HG02763 (cell line): ENCODE data around the gene MCM9.

ENCODE experiments used
- ATAC-seq: cut with Tn5 transposase; IDR thresholded peaks from one replicate; pipeline ENCODE4 v1.9.1; 2021; ENCODE audit warnings: mild to moderate bottlenecking, moderate library complexity; ENCODE audit not compliant: unreplicated experiment

Gene MCM9

DNA sequence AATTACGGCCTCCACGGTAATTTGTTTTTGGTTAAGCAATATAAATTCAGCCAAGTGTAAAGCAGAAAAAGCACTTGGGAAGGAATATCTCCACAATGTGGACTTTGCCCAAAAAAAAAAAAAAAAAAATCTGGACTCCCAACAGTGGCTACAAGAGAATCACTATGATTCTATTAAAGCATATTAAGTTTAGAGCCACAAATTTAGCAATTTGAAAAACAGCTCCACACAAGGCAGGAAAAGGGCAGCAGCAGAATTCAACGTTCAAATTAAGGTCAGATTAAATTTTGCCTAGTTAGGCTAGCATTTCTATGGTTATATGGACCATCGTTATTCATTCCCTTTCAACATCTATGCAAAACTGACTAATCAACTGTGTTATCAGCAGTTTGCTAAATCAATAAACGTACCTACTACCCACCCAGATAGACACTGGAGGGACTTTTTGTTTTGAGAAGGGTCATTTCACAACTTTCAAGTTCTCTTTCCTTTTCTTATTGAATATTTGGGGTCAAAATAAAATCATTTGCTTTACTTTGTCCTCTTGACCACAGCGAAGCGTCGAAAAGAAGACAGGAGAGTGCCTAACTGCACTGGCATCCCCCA is 1.0 kb downstream of the MCM9 start:
- ATAC-seq: peak; percentile 0

DNA sequence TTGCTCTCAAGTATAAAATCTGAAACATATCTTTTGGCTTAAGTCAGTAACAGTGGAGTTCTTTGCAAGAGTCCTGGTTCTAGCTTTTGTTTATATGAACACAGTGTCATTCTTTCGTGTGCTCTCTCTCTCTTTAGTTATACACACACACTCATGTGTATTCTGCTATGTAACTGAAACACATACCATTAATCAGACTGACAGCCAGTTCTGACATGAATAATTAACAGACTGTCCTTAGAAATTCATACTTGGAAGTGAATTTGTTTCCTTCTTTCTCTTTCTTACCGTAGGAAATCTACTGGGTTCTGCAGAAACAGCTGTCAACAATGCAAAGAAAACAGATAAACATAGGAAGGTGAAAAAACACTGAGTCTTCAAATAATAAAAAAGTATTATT is 2.5 kb downstream of the MCM9 start:
- no peak for ATAC-seq

DNA sequence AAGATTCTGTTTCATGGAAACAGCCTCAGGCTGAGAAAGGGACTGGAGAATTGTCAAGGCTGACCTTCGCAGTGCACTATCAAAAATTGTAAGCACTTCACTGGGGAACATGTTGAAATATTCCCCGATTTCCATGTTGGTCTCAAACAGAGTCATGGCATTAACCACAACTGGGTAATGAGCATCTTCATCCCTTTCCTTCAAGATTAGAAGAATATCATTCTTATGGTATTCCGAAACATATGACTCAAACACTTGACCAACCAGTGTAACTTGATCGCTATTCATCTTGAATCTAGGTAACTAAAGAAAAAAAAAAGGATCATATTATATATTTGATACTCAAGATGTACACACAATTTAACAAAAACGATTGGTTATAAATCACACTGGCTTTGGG is 3.5 kb downstream of the MCM9 start:
- ATAC-seq: no peak

DNA sequence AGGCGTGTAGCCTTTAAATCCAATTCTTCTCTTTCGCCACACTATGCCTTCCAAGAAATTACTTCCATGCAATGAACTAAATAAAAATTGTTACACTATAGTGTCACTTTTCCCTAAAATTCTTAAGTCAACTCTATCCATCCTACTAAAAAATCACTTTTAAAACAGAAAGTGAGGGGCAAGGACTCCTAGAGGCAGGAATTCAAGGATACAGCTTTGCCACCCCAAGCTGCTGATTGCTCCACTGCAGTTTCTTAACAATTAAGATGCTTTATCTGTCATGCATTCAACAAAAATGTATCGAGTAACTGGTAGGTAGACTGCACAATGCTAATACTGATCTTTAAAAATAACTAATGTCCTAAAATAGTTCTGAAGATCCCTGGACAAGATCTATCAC is 4.3 kb downstream of the MCM9 start:
- ATAC-seq: no peak

DNA sequence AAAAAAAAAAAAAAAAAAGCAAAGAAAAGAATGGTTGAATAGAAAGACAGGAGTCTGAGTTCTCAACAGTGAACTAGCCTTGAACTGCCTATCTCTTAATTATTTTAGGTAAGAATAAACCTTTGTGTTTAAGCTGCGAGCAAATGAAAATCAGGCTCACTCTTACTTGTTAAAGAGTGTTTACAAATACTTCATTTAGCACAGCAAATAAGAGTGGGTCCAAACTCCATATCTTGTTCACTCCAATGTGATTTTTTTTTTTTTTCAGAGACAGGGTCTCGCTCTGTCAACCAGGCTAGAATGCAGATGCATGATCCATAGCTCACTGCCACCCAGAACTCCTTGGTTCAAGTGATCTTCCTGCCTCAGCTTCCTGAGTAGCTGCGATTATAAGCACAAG is 11.9 kb downstream of the MCM9 start:
- ATAC-seq: no peak

DNA sequence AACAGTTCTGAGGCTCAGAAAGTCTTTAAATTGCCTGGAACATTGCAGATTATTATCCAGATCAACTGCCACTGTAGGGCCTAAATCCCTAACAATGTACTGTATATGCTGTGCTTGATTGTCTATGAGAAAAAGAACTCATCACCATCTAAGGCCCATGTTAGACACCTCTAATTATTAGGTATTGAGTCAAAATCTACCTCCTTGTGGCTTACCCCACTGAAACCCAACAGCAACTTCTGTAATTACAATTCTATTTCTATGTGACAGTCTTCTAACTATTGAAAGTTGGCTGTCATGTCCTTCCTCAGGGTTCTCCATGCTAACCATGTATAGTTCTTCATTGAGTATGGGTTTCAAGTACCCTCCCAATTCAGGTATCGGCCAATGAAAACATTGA is 13.9 kb downstream of the MCM9 start:
- no peak for ATAC-seq

DNA sequence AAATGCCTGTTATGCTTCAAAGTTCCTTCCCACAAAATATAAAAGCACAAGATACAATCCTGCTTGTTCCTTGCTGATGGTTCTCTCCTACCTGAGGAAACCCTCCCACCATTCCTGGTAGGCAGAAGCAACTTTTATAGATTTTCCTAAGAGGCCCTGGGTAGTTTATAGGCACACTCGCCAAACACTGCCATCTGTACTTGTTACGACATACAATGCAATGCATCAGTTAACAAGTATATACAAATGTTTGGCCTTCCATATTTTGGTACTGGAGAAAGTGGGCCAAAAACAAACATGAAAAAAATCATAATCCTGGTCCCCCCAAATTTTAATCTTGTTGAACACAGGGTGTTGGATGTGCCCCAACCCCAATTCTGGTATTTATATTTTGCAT is 16.6 kb downstream of the MCM9 start:
- no peak for ATAC-seq

DNA sequence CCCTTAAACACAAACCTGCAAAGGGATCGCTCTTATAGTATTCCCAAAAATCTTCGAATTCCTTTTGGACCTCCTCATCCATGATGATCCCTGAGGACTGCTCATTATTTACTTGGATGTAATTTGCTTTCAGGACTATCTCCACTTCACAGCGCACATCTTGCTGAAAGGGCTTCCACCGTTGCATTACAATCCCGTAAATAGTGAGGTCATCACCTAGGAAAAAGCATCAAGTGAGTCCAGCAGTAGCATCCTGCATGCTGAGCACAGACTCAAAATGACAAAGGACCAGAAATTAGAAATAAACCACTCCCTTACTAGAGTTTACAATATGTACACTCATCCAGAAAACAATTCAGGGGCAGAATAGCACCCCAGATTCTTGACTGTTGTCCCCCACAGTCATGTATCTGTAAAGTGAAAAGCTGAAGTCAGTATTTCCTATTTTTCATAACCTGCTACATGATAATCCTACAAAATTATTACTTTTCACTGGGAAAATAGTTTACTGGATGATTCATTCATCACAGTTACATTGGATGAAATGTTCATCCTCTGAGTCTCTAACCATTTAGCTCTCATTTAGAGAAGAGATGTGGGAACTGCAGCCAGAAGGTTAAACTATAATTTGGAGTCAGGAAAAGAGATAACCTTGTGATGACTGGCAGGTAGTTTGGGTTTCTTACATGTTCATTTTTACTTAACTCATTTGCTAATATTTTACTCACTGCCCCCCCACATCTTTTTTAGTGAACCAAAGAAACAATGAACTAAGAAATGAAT is 17.2 kb downstream of the MCM9 start:
- no peak for ATAC-seq

DNA sequence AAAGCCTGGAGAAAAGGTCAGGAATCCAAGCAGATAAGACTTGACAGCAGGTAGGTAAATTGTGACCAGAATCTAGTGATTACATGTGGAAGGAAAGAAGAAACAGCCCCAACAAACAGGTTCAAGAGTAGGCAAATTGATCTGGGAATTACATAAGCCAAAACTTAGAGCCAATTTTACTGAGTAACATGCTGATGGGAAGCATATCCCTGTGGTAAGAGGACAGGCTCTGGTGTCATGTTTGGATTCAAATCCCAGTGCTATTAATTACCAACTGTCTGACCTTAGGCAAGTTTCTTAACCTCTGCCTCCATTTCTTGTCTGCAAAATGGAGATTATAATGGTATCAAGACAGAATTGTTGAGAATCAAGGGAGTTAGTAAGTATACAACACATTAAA is 20.4 kb downstream of the MCM9 start:
- ATAC-seq: no peak

DNA sequence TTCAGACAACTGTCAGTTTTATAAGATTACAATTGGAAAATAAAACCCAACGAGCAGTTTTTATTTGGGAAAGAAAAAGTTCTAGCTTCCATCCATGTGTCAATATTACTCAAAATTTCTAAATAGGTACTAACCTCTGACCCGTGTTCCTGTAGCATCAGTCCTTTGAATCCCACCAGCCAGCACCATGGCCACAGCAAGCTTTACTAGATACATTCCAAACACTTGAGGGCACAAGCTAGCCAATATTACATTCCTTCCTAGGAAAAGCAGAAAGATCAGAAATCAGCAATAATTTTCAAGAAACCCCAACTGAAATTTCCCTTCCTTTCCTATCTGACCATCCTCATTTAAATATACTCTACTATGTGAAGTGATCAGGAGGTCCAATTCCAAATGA is 21.8 kb downstream of the MCM9 start:
- ATAC-seq: no peak

DNA sequence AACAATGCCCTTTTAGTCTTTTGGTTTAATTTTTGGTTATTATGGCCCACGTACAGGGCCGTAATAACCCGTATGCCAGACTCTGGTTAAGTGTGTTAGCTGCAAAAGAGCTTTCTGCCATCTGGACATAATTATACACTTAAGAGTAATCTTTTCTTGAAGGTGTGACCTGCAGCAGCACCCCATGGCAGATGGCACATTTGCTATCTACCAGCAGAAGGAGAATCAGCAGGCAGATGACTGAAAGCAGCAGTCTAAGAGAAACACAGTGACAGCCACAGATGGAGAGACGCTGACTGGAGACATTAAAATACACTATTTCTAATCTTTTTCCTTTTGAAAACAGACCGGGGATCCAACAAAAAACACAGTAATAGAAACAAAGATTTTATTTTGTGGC is 22.3 kb downstream of the MCM9 start:
- no peak for ATAC-seq

DNA sequence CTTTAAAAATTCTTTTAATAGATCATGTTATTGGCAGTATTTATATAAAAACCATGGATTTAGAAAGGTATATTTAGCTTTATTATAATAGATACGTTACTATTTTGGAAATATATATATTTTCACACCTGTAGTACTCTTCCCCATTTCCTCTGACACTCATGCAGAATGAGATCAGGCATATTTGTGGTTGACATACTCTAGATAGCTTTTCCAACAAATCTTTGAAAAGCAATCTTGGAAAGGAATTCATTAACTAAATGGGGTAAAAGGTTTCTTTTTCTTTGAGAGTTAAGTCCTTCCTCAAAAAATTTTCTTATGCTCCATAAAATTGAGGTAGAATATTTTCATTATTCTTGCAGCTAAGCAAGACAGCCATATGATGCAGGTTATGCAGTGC is 26.5 kb downstream of the MCM9 start:
- no peak for ATAC-seq

DNA sequence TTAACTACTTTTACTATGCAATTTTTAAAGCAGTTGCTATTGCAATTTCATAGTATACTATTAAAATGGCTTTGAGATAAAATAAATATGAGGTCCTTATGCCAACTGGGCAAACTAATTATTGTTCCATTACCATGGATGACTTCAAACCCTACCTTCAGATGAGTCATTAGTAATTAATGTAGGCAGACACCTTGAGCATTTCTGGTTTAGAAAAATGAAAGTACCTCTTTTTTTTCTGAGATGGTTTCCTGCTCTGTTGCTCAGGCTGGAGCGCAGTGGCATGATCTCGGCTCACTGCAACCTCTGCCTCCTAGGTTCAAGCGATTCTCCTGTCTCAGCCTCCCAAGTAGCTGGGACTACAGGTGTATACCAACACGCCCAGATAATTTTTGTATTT is 29.1 kb downstream of the MCM9 start:
- no peak for ATAC-seq

DNA sequence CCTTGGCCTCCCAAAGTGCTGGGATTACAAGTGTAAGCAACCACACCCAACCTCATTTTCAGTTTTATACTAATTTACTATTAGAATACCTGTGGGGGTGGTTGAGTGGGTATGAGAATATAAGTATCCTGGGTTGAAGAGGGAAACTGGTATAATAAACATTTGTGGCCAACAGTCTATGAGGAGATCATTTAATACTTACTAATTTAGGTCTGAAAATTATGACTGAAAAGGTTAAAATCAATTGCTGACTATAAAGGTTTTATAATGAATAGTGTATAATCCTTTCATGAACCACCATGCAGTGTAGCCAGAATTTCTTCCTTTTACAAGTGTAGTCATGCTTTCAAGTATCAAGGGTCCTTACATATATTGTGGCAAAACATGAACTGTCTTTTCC is 29.9 kb downstream of the MCM9 start:
- ATAC-seq: no peak

DNA sequence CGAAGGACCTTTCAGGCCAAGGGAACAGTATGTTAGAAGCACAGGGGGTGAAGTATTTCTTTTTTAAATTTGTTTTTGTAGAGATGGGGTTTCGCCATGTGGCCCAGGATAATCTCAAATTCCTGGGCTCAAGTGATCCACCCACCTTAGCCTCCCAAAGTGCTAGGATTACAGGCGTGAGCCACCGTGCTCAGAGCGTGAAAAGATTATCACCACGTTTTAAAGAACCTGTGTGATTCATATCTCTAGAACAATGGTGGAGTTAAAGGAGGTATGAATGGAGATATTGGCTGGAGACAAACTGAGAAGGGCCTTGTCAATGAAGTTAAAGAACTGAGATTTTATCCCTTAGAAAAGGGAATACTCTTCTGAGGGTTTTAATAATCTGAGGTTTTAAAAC is 31.3 kb downstream of the MCM9 start:
- no peak for ATAC-seq

DNA sequence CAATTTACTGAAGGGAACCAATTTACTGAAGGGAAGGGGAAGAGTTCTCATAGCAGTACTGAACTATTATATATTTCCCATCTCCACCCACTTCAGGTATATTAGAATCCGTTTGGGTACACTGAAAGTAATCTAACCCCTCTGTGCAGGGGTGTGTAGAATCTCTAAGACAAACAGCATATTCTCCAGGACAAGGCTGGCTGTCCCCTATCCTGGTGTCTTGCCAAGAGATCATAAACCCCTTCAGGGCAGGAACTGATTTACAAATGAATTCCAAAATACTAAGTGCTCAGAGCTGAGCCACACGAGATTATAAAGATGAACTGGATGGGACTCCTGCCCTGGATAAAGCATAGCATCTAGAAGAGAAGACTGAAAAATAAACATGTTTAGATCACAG is 31.8 kb downstream of the MCM9 start:
- ATAC-seq: no peak

DNA sequence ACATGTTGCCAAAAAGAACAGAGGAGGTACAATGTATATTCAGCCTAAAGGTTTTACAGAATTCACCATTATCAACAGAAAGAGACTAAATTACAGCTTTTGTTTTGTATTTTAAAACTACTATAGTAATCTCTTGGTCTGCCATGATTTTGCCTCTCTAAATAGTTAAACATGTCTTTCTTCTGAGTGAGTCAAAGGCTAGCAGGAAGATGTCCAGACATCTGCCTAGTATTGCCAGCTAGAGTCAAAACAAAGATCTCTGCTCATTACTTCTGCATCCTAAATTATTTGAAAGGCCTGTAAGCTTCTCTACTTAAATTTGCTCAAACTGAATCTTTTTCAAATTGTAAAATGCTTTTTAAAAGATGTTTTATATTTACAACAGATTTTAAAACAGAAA is 32.2 kb downstream of the MCM9 start:
- no peak for ATAC-seq

DNA sequence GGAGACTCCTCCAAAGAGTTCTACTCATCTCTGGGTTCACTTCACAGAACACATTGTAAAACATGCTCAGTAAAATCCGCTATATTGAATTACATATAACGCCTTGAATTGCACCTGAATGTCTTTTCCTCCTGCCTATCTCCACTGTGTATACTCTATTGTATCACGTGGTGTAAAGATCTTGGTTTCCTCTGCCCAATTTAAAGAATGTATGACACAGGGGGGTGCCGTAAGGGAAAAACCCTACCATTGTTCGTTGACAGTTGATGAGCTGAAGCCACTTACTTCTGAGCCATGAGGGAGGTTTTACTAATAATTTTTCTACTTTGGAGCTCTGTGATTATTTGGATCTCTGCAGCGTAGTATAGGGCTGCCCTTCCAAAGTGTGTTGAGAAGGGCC is 35.0 kb downstream of the MCM9 start:
- ATAC-seq: no peak

DNA sequence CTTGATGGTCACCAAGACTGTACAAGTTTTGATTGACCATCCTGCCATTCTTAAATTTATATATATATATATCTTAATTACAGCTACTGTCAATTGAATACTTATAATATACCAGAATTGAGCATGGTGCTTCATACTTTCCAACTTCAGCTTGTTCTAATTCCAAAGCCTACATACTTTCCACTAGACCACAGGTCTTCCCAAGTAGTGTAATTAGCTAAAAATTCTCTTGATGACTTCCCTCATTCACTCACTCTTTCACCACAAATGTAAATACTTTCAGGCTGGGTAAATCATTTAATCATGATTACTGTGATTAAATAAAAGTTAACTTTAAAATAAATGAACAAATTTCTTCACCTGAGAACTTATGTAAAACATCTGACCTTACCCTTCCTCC is 37.6 kb downstream of the MCM9 start:
- ATAC-seq: no peak

DNA sequence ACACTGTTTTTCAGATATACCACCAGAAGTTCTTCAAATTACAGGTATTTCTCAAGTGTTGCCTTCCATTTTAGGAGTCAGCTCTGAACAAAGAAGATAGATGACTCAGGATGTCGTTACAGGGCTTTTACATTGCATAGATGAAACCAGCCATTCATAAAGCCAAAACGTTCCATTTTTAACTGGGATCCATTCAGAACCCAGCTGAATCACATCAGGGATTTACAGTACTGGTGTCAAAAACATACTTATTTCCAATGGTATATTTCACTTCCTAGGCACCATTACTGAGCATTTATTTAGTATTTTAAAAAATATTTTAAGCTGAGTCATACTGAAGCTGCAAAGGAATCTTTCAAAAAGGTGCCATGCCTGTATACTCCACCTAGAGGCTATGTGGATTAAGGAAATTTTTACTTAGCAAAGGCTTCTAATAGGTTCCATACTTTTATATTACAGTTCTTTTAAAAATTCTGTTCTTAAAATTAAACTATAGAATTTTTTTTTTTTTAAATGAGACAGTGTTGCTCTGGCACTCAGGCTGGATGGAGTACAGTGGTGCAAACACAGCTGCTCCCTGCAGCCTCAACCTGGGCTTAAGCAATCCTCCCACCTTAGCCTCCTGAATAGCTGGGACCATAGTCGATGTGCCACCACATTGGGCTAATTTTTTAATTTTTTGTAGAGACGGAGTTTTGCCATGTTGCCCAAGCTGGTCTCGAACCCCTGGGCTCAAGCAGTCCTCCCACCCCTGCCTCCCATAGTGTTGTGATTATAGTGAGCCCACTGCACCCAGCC is 38.4 kb downstream of the MCM9 start:
- ATAC-seq: no peak

DNA sequence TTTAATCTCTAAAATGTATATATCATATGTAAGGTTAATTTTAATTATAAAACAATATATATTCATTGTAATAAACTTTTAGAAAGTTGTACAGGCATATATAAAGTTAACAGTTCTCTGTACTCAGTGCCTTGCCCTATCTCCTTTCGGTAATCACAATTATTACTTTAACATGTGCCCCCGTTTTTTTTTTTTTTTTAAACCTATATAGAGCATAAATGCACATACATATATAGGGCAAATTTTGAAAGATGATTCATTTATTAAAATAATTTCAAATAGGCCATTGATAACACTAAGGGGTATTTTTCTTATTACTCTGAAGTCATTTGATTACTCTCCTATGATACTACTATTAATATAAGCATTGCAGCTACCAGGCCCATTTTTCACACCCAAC is 39.1 kb downstream of the MCM9 start:
- no peak for ATAC-seq

DNA sequence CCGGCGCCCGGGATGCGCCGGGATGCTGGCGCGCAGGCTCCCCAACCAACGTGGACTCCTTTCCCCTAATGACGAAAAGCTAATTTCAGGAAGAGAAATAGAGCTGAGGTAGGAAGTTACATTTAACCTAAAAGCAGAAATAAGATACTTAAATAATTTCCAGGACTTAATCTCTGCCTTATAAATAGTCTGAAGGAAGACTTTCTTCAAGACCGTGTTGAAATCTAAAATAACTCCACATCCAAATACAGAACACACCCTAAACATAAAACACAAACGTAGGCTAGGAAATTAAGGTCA is 39.7 kb downstream of the MCM9 start:
- no peak for ATAC-seq
